Transverse colon (tissue), 4 donors: ENCODE measurements around the gene ZNF559. TPM values are rescaled to one million over a fixed set of nuclear protein-coding genes. Genes with fewer than 3 reads are reported as not detected.
"Not testable (repeated sequence)": the region's sequence is repeated elsewhere in the genome, so short reads cannot be mapped to it uniquely, and the experiment has no call there.

Experiments used
- DNase-seq: peaks from one replicate; pipeline ENCODE4 v3.0.0-alpha.2; 2019
- H3K27ac ChIP-seq, 4 donors: fragments of 200-600 bp; sonication (generic); 2 replicates each; pipeline ENCODE4 v1.5.1; 2016 to 2018; ENCODE audit warnings: inconsistent platforms in 4 of 4
- H3K27me3 ChIP-seq: fragments of 200-600 bp; sonication (generic); 2 replicates; pipeline ENCODE4 v1.5.1; 2017; ENCODE audit warnings: inconsistent platforms
- H3K36me3 ChIP-seq, 4 donors: fragments of 200-600 bp; sonication (generic); 2 replicates each; pipeline ENCODE4 v1.5.1; 2017 to 2019; ENCODE audit warnings: inconsistent platforms in 4 of 4
- H3K4me1 ChIP-seq, 4 donors: fragments of 200-600 bp; sonication (generic); 2 replicates each; pipeline ENCODE4 v1.5.1; 2017 to 2020; ENCODE audit warnings: inconsistent platforms in 4 of 4
- H3K4me3 ChIP-seq, 4 donors: fragments of 200-600 bp; sonication (generic); 1 replicate in 1 of 4; 2 replicates in 3 of 4; pipeline versions ENCODE4 v1.5.1 to v1.6.1; 2017 to 2019; ENCODE audit warnings: inconsistent platforms in 4 of 4
- H3K9me3 ChIP-seq, 2 donors: fragments of 200-600 bp; sonication (generic); 2 replicates each; pipeline ENCODE4 v1.5.1; 2017 to 2019; ENCODE audit warnings: inconsistent platforms in 2 of 2
- EP300 ChIP-seq: sonication (generic); formaldehyde crosslinking; IDR thresholded peaks from one replicate; pipeline ENCODE4 v1.6.1; 2017; ENCODE audit warnings: antibody characterized with exemption, low read depth
- POLR2A ChIP-seq: fragments of 450-650 bp; IDR thresholded peaks from one replicate; pipeline ENCODE4 v1.6.1; 2016; ENCODE audit warnings: antibody characterized with exemption, mild to moderate bottlenecking, moderate library complexity
- POLR2AphosphoS5 ChIP-seq, 3 donors: sonication (generic); formaldehyde crosslinking; IDR thresholded peaks; one replicate each; pipeline ENCODE4 v1.6.1; 2016; ENCODE audit warnings: antibody characterized with exemption in 3 of 3
- WGBS, 2 donors: methylation state at CpG; one replicate each; pipeline ENCODE4 v1.1.5; 2018; ENCODE audit warnings: low coverage in 1 of 2; 5-methylcytosine and 5-hydroxymethylcytosine counted together
- in situ Hi-C, 4 donors: fragments of 200-750 bp; cut with MboI; loops; one replicate each; pipeline versions ENCODE4 v1.15.0 to v1.15.1; 2017; ENCODE audit warnings: low sequenced_read_pairs in 3 of 4, low pct_ligation_motif_present in 1 of 4, low pct_unique_long_range_greater_than_20kb in 1 of 4
- intact Hi-C: fragments of 100-400 bp; cut with DNase I; formaldehyde crosslinking; loops from one replicate; pipeline ENCODE4 v1.15.1; 2023; ENCODE audit warnings: low total_unique reads
- total RNA-seq, 4 donors: library from RNA; depleted of rRNA; stranded (reverse); fragments of >200 nt; gene quantifications; one replicate each; pipeline ENCODE4 v1.1.0, GENCODE V29; 2016
- TF ChIP-seq, protein P1 (sequence below), 5 experiments: fragments of 200-600 bp in 3 of 5; fragments of 450-650 bp in 2 of 5; sonication (generic) in 3 of 5; IDR thresholded peaks; 1 replicate in 2 of 5; 2 replicates in 3 of 5; pipeline ENCODE4 v1.5.1; 2016 to 2017; ENCODE audit warnings: antibody characterized with exemption in 5 of 5, inconsistent platforms in 3 of 5, mild to moderate bottlenecking in 2 of 5, moderate library complexity in 1 of 5

ZNF559 gene
- total RNA-seq, 4 donors from 2014 or later, result 4.4 to 106 (median 12.9) TPM

DNA sequence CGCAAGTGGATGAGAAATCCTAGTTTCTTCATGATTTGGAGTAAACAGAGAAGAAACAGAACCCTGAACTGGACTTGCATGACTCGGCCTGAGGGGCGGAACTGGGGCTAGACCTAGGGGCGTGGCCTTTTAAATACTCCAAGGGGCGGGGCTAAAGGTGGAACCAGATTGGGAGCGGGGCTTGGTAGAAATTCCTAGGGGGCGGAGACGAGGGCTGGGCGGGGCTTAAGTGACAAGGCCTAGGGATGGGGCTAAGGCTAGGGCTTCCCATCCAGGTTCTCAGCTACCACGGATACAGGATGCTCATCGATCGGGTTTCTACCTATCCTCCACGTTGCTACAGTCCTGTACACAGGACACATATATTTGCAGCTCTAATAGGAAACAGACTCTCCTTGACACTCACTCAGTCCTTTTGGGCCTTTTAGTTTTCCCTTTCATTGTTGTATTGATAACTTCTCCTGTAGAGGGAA is 14.0 kb upstream of the ZNF559 start:
- no peaks in the 10 kb centered on the region for H3K27me3 ChIP-seq
- H3K9me3 ChIP-seq, result no peaks in the 10 kb centered on the region
- peak; percentile 91 for DNase-seq
- intact Hi-C loops, result loop anchor here (10.0 kb wide), 1 partner anchor 485 kb away; no protein-coding TSS in a partner anchor
- H3K4me1 ChIP-seq, result peaks cover 0 to 15% (median 7%) of the 10 kb centered on the region in 4 donors
- TF ChIP-seq, protein P1, sequence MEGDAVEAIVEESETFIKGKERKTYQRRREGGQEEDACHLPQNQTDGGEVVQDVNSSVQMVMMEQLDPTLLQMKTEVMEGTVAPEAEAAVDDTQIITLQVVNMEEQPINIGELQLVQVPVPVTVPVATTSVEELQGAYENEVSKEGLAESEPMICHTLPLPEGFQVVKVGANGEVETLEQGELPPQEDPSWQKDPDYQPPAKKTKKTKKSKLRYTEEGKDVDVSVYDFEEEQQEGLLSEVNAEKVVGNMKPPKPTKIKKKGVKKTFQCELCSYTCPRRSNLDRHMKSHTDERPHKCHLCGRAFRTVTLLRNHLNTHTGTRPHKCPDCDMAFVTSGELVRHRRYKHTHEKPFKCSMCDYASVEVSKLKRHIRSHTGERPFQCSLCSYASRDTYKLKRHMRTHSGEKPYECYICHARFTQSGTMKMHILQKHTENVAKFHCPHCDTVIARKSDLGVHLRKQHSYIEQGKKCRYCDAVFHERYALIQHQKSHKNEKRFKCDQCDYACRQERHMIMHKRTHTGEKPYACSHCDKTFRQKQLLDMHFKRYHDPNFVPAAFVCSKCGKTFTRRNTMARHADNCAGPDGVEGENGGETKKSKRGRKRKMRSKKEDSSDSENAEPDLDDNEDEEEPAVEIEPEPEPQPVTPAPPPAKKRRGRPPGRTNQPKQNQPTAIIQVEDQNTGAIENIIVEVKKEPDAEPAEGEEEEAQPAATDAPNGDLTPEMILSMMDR (IDR thresholded peaks at IDR 0.05), result peak in 1 of 5 experiments; percentile 15
- TF ChIP-seq POLR2A, result no peak
- in situ Hi-C loops, result loop anchor here in 3 of 4 donors (25.0 kb wide), 1 partner anchor 477 kb away; no protein-coding TSS in a partner anchor
- peaks cover 0 to 3% (median under 1%) of the 10 kb centered on the region in 4 donors for H3K36me3 ChIP-seq
- H3K4me3 ChIP-seq, result peak overlapping the region; percentile 75 to 87 (median 82)
- peak overlapping the region; percentile 92 to 98 (median 95) for H3K27ac ChIP-seq
- 0 to 12% methylated on average over 1 to 13 of the region's 13 CpGs for WGBS, 2 donors

DNA sequence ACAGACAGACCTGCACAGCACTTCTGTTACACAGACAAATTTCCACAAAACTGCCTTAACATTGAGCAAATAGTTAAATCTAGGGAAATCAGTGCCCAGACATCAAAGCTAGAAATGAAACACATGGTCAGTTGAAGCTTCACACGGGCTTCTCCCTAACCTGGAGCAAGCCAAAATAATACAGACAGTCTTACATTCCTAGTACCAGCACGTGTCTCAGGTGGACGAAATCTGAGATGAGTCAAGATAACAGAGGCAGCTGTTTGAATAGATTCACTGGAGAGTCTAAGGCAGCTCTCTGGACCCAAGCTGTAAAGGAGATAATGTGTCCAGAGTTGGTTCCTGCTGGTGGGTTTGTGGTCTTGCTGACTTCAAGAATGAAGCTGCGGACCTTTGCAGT is 10.2 kb upstream of the ZNF559 start:
- H3K36me3 ChIP-seq, result no peaks in the 10 kb centered on the region
- no peak for DNase-seq
- H3K27me3 ChIP-seq, result no peaks in the 10 kb centered on the region
- no peak for TF ChIP-seq POLR2A
- TF ChIP-seq, protein P1 (IDR thresholded peaks at IDR 0.05), result no peak
- no peak for TF ChIP-seq EP300
- no peak for TF ChIP-seq POLR2AphosphoS5 (IDR thresholded peaks at IDR 0.05)
- in situ Hi-C loops, result loop anchor here in 3 of 4 donors (25.0 kb wide), 1 partner anchor 474 kb away; no protein-coding TSS in a partner anchor
- intact Hi-C loops, result loop anchor here (10.0 kb wide), 1 partner anchor 481 kb away; no protein-coding TSS in a partner anchor
- peaks cover 0 to 5% (median 1%) of the 10 kb centered on the region in 4 donors for H3K4me1 ChIP-seq
- H3K9me3 ChIP-seq, result no peaks in the 10 kb centered on the region
- 76 to 80% methylated on average over 4 of the region's 4 CpGs for WGBS, 2 donors
- no peak overlapping the region for H3K4me3 ChIP-seq
- H3K27ac ChIP-seq, result no peak overlapping the region

DNA sequence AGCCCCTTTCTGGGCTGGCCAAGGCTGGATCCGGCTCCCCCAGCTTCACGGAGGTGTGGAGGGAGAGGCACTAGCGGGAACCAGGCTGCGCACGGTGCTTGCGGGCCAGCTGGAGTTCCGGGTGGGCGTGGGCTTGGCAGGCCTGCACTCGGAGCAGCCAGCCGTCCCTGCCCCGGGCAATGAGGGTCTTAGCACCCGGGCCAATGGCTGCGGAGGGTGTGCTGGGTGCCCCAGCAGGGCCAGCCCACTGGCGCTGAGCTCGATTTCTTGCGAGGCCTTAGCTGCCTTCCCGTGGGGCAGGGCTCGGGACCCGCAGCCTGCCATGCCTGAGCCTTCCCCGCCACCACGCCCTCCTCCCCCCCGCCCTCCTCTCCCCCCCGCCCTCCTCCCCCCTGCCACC is 2.6 kb upstream of the ZNF559 start:
- peaks cover 10 to 14% of the 10 kb centered on the region in 2 donors for H3K9me3 ChIP-seq
- in situ Hi-C loops (loop anchor here in 3 of 4 donors (25.0 kb wide), 1 partner anchor 466 kb away; no protein-coding TSS in a partner anchor), intact Hi-C loops (no loop called here)
- WGBS, 2 donors, result 93 to 100% methylated on average over 2 to 18 of the region's 23 CpGs
- TF ChIP-seq EP300 (no peak), POLR2AphosphoS5 (IDR thresholded peaks at IDR 0.05) (no peak), POLR2A (no peak)
- H3K4me3 ChIP-seq, result no peak overlapping the region
- H3K27me3 ChIP-seq, result no peaks in the 10 kb centered on the region
- DNase-seq, result no peak
- H3K4me1 ChIP-seq, result peaks cover 0 to 11% (median 4%) of the 10 kb centered on the region in 4 donors
- H3K36me3 ChIP-seq, result peaks cover 0 to 5% (median 2%) of the 10 kb centered on the region in 4 donors
- H3K27ac ChIP-seq, result no peak overlapping the region

DNA sequence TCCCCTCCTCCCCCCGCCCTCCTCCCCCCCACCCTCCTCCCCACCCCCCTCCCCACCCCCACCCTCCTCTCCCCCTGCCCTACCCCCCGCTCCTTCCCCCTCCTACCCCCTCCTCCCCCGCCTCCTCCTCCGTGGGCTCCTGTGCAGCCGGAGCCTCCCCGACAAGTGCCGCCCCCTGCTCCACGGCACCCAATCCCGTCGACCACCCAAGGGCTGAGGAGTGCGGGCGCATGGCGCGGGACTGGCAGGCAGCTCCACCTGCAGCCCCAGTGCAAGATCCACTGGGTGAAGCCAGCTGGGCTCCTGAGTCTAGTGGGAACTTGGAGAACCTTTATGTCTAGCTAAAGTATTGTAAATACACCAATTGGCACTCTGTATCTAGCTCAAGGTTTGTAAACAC is 2.2 kb upstream of the ZNF559 start:
- in situ Hi-C loops, result loop anchor here in 3 of 4 donors (25.0 kb wide), 1 partner anchor 466 kb away; no protein-coding TSS in a partner anchor
- H3K27ac ChIP-seq, intact Hi-C loops, H3K36me3 ChIP-seq, H3K27me3 ChIP-seq, H3K4me3 ChIP-seq, DNase-seq: not testable (repeated sequence)
- no CpG with 5 or more reads among the region's 14 CpGs for WGBS, 2 donors
- H3K9me3 ChIP-seq, result peaks cover 14 to 19% of the 10 kb centered on the region in 2 donors
- peaks cover 0 to 11% (median 4%) of the 10 kb centered on the region in 4 donors for H3K4me1 ChIP-seq

DNA sequence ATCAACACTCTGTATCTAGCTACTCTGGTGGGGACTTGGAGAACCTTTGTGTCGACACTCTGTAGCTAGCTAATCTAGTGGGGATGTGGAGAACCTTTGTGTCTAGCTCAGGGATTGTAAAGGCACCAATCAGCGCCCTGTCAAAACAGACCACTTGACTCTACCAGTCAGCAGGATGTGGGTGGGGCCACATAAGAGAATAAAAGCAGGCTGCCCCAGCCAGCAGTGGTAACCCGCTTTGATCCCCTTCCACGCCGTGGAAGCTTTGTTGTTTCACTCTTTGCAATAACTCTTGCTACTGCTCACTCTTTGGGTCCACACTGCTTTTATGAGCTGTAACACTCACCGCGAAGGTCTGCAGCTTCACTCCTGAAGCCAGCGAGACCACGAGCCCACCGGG is 1.8 kb upstream of the ZNF559 start:
- DNase-seq, H3K4me3 ChIP-seq, H3K27ac ChIP-seq, intact Hi-C loops, H3K27me3 ChIP-seq: not testable (repeated sequence)
- in situ Hi-C loops, result loop anchor here in 3 of 4 donors (25.0 kb wide), 1 partner anchor 465 kb away; no protein-coding TSS in a partner anchor
- Histone ChIP-seq H3K4me1 (peaks cover 0 to 11% (median 4%) of the 10 kb centered on the region in 4 donors), H3K36me3 (peaks cover 0 to 11% (median 4%) of the 10 kb centered on the region in 4 donors), H3K9me3 (peaks cover 17 to 23% of the 10 kb centered on the region in 2 donors)
- 99 to 100% methylated on average over 5 to 10 of the region's 10 CpGs for WGBS, 2 donors
